ENCODE data around the gene PRKCE.

PRKCE gene

GRCh38 chr2:45708501-45708900 lies 57.0 kb downstream of the PRKCE start:
- Histone ChIP-seq H3K4me2 (ENCODE audit: low read length, poor library complexity, severe bottlenecking) (no peak overlapping the region), H2BK12ac (ENCODE audit: low read length in 2 of 2) (no peak overlapping the region), H3K23ac (ENCODE audit: low read length in 2 of 2) (no peak overlapping the region), H4K8ac (ENCODE audit: low read length) (no peak overlapping the region), H2BK120ac (ENCODE audit: low read depth, low read length) (no peak overlapping the region), H3K9ac (ENCODE audit: low read length) (no peak overlapping the region), H3K4ac (ENCODE audit: low read depth in 1 of 2, low read length in 2 of 2) (no peak overlapping the region), H2AK5ac (ENCODE audit: low read length, severe bottlenecking) (no peak overlapping the region), H2BK15ac (ENCODE audit: low read depth, poor library complexity, severe bottlenecking) (no peak overlapping the region), H3K27ac (ENCODE audit: low read length, poor library complexity, severe bottlenecking) (no peak overlapping the region), H3K4me1 (ENCODE audit: control insufficient read depth, insufficient read depth, low read depth, low read length) (peaks cover 2% of the 10 kb centered on the region), H4K91ac (ENCODE audit: low read length) (no peak overlapping the region), H3K79me1 (replicated peaks; ENCODE audit: low read length, poor library complexity, severe bottlenecking) (peaks cover 11% of the 10 kb centered on the region), H3K27me3 (ENCODE audit: control insufficient read depth in 1 of 2, insufficient read depth in 1 of 2, low read length in 2 of 2) (peaks cover 0 to 5% of the 10 kb centered on the region in 2 experiments), H3K36me3 (ENCODE audit: control insufficient read depth in 1 of 2, insufficient read depth in 2 of 2, low read depth in 1 of 2, low read length in 2 of 2) (peaks cover 0 to 22% of the 10 kb centered on the region in 2 experiments), H3K9me3 (ENCODE audit: control insufficient read depth, low read length) (no peaks in the 10 kb centered on the region), H2AFZ (ENCODE audit: low read depth, low read length) (no peak overlapping the region), H2BK5ac (ENCODE audit: low read depth, low read length, poor library complexity, severe bottlenecking) (no peak overlapping the region), H3K4me3 (ENCODE audit: insufficient read depth in 1 of 2, low read depth in 1 of 2, low read length in 2 of 2) (no peak overlapping the region), H3K14ac (ENCODE audit: low read length in 2 of 2) (no peak overlapping the region), H3K18ac (ENCODE audit: low read depth in 1 of 2, low read length in 2 of 2) (no peak overlapping the region)
- 93% methylated on average over 3 of the region's 3 CpGs for WGBS
- no peak for DNase-seq

DNA sequence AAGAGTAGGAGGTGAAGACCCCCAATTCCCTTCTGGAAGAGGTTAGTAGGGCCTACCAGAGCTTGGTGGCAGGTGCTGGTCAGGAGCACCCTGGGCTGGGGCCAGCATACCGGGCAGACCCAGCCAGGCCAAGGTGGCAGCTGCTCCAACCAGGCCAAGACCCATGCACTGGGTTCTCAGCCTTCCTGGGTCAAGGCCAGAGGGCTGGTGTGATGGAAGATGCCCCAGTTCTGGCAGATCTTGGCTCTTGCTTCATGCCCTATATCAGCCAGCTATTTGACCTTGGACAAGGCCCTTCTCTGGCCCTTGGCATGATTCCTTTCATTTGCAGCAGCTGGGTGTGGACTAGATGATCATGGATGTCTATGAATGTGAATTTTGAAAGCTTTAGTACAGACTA lies 57.7 kb downstream of the PRKCE start:
- Histone ChIP-seq H3K14ac (ENCODE audit: low read length in 2 of 2) (no peak overlapping the region), H2BK5ac (ENCODE audit: low read depth, low read length, poor library complexity, severe bottlenecking) (no peak overlapping the region), H3K36me3 (ENCODE audit: control insufficient read depth in 1 of 2, insufficient read depth in 2 of 2, low read depth in 1 of 2, low read length in 2 of 2) (peaks cover 0 to 22% of the 10 kb centered on the region in 2 experiments), H2BK15ac (ENCODE audit: low read depth, poor library complexity, severe bottlenecking) (no peak overlapping the region), H3K27ac (ENCODE audit: low read length, poor library complexity, severe bottlenecking) (no peak overlapping the region), H3K4me3 (ENCODE audit: insufficient read depth in 1 of 2, low read depth in 1 of 2, low read length in 2 of 2) (no peak overlapping the region), H3K4me2 (ENCODE audit: low read length, poor library complexity, severe bottlenecking) (no peak overlapping the region), H2BK12ac (ENCODE audit: low read length in 2 of 2) (no peak overlapping the region), H4K8ac (ENCODE audit: low read length) (no peak overlapping the region), H3K9me3 (ENCODE audit: control insufficient read depth, low read length) (no peaks in the 10 kb centered on the region), H2AFZ (ENCODE audit: low read depth, low read length) (no peak overlapping the region), H3K4ac (ENCODE audit: low read depth in 1 of 2, low read length in 2 of 2) (no peak overlapping the region), H3K4me1 (ENCODE audit: control insufficient read depth, insufficient read depth, low read depth, low read length) (peaks cover 2% of the 10 kb centered on the region), H3K79me1 (replicated peaks; ENCODE audit: low read length, poor library complexity, severe bottlenecking) (peaks cover 11% of the 10 kb centered on the region), H3K9ac (ENCODE audit: low read length) (no peak overlapping the region), H4K91ac (ENCODE audit: low read length) (no peak overlapping the region), H2AK5ac (ENCODE audit: low read length, severe bottlenecking) (no peak overlapping the region), H3K27me3 (ENCODE audit: control insufficient read depth in 1 of 2, insufficient read depth in 1 of 2, low read length in 2 of 2) (peaks cover 0 to 5% of the 10 kb centered on the region in 2 experiments), H2BK120ac (ENCODE audit: low read depth, low read length) (no peak overlapping the region), H3K23ac (ENCODE audit: low read length in 2 of 2) (no peak overlapping the region), H3K18ac (ENCODE audit: low read depth in 1 of 2, low read length in 2 of 2) (no peak overlapping the region)
- WGBS = 100% methylated on average over 1 of the region's 1 CpG
- no peak for DNase-seq

DNA sequence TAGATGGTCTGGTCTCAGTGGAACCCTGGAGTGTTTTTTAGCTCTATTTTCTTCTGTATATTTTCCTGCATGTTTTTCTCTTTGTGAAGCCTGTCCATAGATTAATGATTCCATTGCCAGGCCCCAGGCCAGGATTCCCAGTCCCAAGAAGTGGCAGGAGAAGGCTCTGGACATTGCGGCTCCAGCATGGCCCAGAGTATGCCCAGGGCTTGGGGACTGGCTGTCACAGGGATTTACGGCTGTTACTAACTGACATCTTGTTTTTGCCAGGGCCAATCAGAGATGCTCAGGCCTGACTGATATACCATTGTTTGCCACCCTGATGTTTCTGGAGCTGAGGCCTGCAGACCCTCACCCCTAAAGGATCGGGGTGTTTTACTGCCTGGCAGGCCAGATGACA lies 59.0 kb downstream of the PRKCE start:
- Histone ChIP-seq H2BK15ac (ENCODE audit: low read depth, poor library complexity, severe bottlenecking) (no peak overlapping the region), H3K23ac (ENCODE audit: low read length in 2 of 2) (no peak overlapping the region), H3K9ac (ENCODE audit: low read length) (no peak overlapping the region), H3K4me2 (ENCODE audit: low read length, poor library complexity, severe bottlenecking) (no peak overlapping the region), H3K27ac (ENCODE audit: low read length, poor library complexity, severe bottlenecking) (no peak overlapping the region), H2BK12ac (ENCODE audit: low read length in 2 of 2) (no peak overlapping the region), H4K91ac (ENCODE audit: low read length) (no peak overlapping the region), H3K4ac (ENCODE audit: low read depth in 1 of 2, low read length in 2 of 2) (no peak overlapping the region), H3K79me1 (replicated peaks; ENCODE audit: low read length, poor library complexity, severe bottlenecking) (peaks cover 10% of the 10 kb centered on the region), H3K18ac (ENCODE audit: low read depth in 1 of 2, low read length in 2 of 2) (no peak overlapping the region), H3K9me3 (ENCODE audit: control insufficient read depth, low read length) (no peaks in the 10 kb centered on the region), H2BK120ac (ENCODE audit: low read depth, low read length) (no peak overlapping the region), H2AK5ac (ENCODE audit: low read length, severe bottlenecking) (no peak overlapping the region), H2AFZ (ENCODE audit: low read depth, low read length) (no peak overlapping the region), H3K14ac (ENCODE audit: low read length in 2 of 2) (no peak overlapping the region), H3K27me3 (ENCODE audit: control insufficient read depth in 1 of 2, insufficient read depth in 1 of 2, low read length in 2 of 2) (peaks cover 0 to 5% of the 10 kb centered on the region in 2 experiments), H3K36me3 (ENCODE audit: control insufficient read depth in 1 of 2, insufficient read depth in 2 of 2, low read depth in 1 of 2, low read length in 2 of 2) (peaks cover 0 to 22% of the 10 kb centered on the region in 2 experiments), H3K4me3 (ENCODE audit: insufficient read depth in 1 of 2, low read depth in 1 of 2, low read length in 2 of 2) (no peak overlapping the region), H2BK5ac (ENCODE audit: low read depth, low read length, poor library complexity, severe bottlenecking) (no peak overlapping the region), H3K4me1 (ENCODE audit: control insufficient read depth, insufficient read depth, low read depth, low read length) (peaks cover 2% of the 10 kb centered on the region), H4K8ac (ENCODE audit: low read length) (no peak overlapping the region)
- DNase-seq = no peak
- WGBS = 90% methylated on average over 3 of the region's 3 CpGs

GRCh38 chr2:45711224-45711623 lies 59.7 kb downstream of the PRKCE start:
- Histone ChIP-seq H3K27me3 (ENCODE audit: control insufficient read depth in 1 of 2, insufficient read depth in 1 of 2, low read length in 2 of 2) (peaks cover 0 to 3% of the 10 kb centered on the region in 2 experiments), H3K14ac (ENCODE audit: low read length in 2 of 2) (no peak overlapping the region), H3K18ac (ENCODE audit: low read depth in 1 of 2, low read length in 2 of 2) (no peak overlapping the region), H3K27ac (ENCODE audit: low read length, poor library complexity, severe bottlenecking) (no peak overlapping the region), H3K36me3 (ENCODE audit: control insufficient read depth in 1 of 2, insufficient read depth in 2 of 2, low read depth in 1 of 2, low read length in 2 of 2) (peaks cover 0 to 22% of the 10 kb centered on the region in 2 experiments), H2BK120ac (ENCODE audit: low read depth, low read length) (no peak overlapping the region), H3K4me3 (ENCODE audit: insufficient read depth in 1 of 2, low read depth in 1 of 2, low read length in 2 of 2) (no peak overlapping the region), H2BK15ac (ENCODE audit: low read depth, poor library complexity, severe bottlenecking) (no peak overlapping the region), H3K4me2 (ENCODE audit: low read length, poor library complexity, severe bottlenecking) (no peak overlapping the region), H3K79me1 (replicated peaks; ENCODE audit: low read length, poor library complexity, severe bottlenecking) (peaks cover 10% of the 10 kb centered on the region), H4K91ac (ENCODE audit: low read length) (no peak overlapping the region), H3K9ac (ENCODE audit: low read length) (no peak overlapping the region), H3K23ac (ENCODE audit: low read length in 2 of 2) (no peak overlapping the region), H2AK5ac (ENCODE audit: low read length, severe bottlenecking) (no peak overlapping the region), H2BK12ac (ENCODE audit: low read length in 2 of 2) (no peak overlapping the region), H3K4ac (ENCODE audit: low read depth in 1 of 2, low read length in 2 of 2) (no peak overlapping the region), H4K8ac (ENCODE audit: low read length) (no peak overlapping the region), H2AFZ (ENCODE audit: low read depth, low read length) (no peak overlapping the region), H3K4me1 (ENCODE audit: control insufficient read depth, insufficient read depth, low read depth, low read length) (peaks cover 2% of the 10 kb centered on the region), H2BK5ac (ENCODE audit: low read depth, low read length, poor library complexity, severe bottlenecking) (no peak overlapping the region), H3K9me3 (ENCODE audit: control insufficient read depth, low read length) (no peaks in the 10 kb centered on the region)
- WGBS = 94% methylated on average over 1 of the region's 2 CpGs
- no peak for DNase-seq

All from mesenchymal stem cell (in vitro differentiated cells and primary cell).